Measurements from ENCODE around the gene CACNA2D3. TPM values are rescaled to one million over a fixed set of nuclear protein-coding genes. Genes with fewer than 3 reads are reported as not detected.

The CACNA2D3 gene
- total RNA-seq, 4 donors from 2014 or later = 0.83 to 5.0 (median 2.5) TPM

GRCh38 chr3:54228806-54229205, 106.5 kb downstream of the CACNA2D3 start:
- TF ChIP-seq POLR2A (IDR thresholded peaks at IDR 0.05) (no peak), CTCF (IDR thresholded peaks at IDR 0.05) (no peak)
- no peak overlapping the region for H3K27ac ChIP-seq
- no peak for DNase-seq
- H3K4me3 ChIP-seq = no peak overlapping the region
- no peaks in the 10 kb centered on the region for H3K9me3 ChIP-seq
- H3K4me1 ChIP-seq = no peaks in the 10 kb centered on the region
- no peaks in the 10 kb centered on the region for H3K36me3 ChIP-seq
- intact Hi-C loops (cut with DNase I; ENCODE audit: low total_unique reads) = no loop called here
- H3K27me3 ChIP-seq = no peaks in the 10 kb centered on the region

- no peaks in the 10 kb centered on the region for H3K36me3 ChIP-seq
- H3K27ac ChIP-seq = no peak overlapping the region
- DNase-seq = no peak
- H3K9me3 ChIP-seq = no peaks in the 10 kb centered on the region
- no peak for TF ChIP-seq POLR2A (IDR thresholded peaks at IDR 0.05)
- TF ChIP-seq CTCF (IDR thresholded peaks at IDR 0.05) = no peak
- no peaks in the 10 kb centered on the region for H3K27me3 ChIP-seq
- intact Hi-C loops (cut with DNase I; ENCODE audit: low total_unique reads) = no loop called here
- no peaks in the 10 kb centered on the region for H3K4me1 ChIP-seq
- H3K4me3 ChIP-seq = no peak overlapping the region
Measured at GRCh38 chr3:54232618-54233017, 110.3 kb downstream of the CACNA2D3 start.

GRCh38 chr3:54235998-54236397, 113.6 kb downstream of the CACNA2D3 start:
- no peak for DNase-seq
- intact Hi-C loops (cut with DNase I; ENCODE audit: low total_unique reads) = no loop called here
- Histone ChIP-seq H3K27me3 (no peaks in the 10 kb centered on the region), H3K27ac (no peak overlapping the region), H3K4me3 (no peak overlapping the region), H3K36me3 (no peaks in the 10 kb centered on the region), H3K4me1 (no peaks in the 10 kb centered on the region), H3K9me3 (no peaks in the 10 kb centered on the region)
- TF ChIP-seq CTCF (IDR thresholded peaks at IDR 0.05) (no peak), POLR2A (IDR thresholded peaks at IDR 0.05) (no peak)

GRCh38 chr3:54237109-54237508, 114.8 kb downstream of the CACNA2D3 start:
- DNase-seq = no peak
- Histone ChIP-seq H3K27ac (no peak overlapping the region), H3K4me1 (no peaks in the 10 kb centered on the region), H3K36me3 (no peaks in the 10 kb centered on the region), H3K4me3 (no peak overlapping the region), H3K27me3 (no peaks in the 10 kb centered on the region), H3K9me3 (no peaks in the 10 kb centered on the region)
- TF ChIP-seq CTCF (IDR thresholded peaks at IDR 0.05) (no peak), POLR2A (IDR thresholded peaks at IDR 0.05) (no peak)
- intact Hi-C loops (cut with DNase I; ENCODE audit: low total_unique reads) = no loop called here

GRCh38 chr3:54237788-54238502, 115.6 kb downstream of the CACNA2D3 start:
- H3K27ac ChIP-seq = no peak overlapping the region
- no peaks in the 10 kb centered on the region for H3K36me3 ChIP-seq
- H3K4me3 ChIP-seq = no peak overlapping the region
- no peaks in the 10 kb centered on the region for H3K9me3 ChIP-seq
- DNase-seq = no peak
- TF ChIP-seq POLR2A (IDR thresholded peaks at IDR 0.05) (no peak), CTCF (IDR thresholded peaks at IDR 0.05) (no peak)
- intact Hi-C loops (cut with DNase I; ENCODE audit: low total_unique reads) = no loop called here
- no peaks in the 10 kb centered on the region for H3K27me3 ChIP-seq
- H3K4me1 ChIP-seq = no peaks in the 10 kb centered on the region

Measured in uterus (tissue), 4 donors.